ENCODE data around the gene GPR26. TPM values are rescaled to one million over a fixed set of nuclear protein-coding genes. Genes with fewer than 3 reads are reported as not detected.

GPR26 gene
- not detected in 2 replicates for total RNA-seq (2012; rRNA removed)
- polyA plus RNA-seq (2012; rRNA removed) = not detected in 2 replicates
- not detected in 2 replicates for polyA plus RNA-seq (2012; cell fraction: cytosol; rRNA removed)
- not detected in 2 replicates for polyA plus RNA-seq (2012; cell fraction: nucleus; rRNA removed; ENCODE audit: low replicate concordance)
- not detected for Bru-seq, nascent RNA
- not detected for BruChase-seq, experiment 1, labeled RNA remaining after a 6-hour chase
- not detected for BruChase-seq, experiment 2, labeled RNA remaining after a 2-hour chase
- long read RNA-seq = 0 reads

- H2AK9ac ChIP-seq (replicated peaks; ENCODE audit: low read depth, low read length, poor library complexity) = no peak within 1 kb of the TSS
- H3K4me2 ChIP-seq (ENCODE audit: low read depth, low read length) = no peak within 1 kb of the TSS
- no peak within 1 kb of the TSS for H3K56ac ChIP-seq (ENCODE audit: extremely low read depth, insufficient read depth, low read length)
- H3K27me3 ChIP-seq (ENCODE audit: control insufficient read depth, insufficient read depth, low read length) = no peaks in the 10 kb centered on the region
- POLR2A ChIA-PET (ENCODE audit: unreplicated experiment) = no interaction called here
- H4K5ac ChIP-seq (ENCODE audit: low read depth, low read length) = no peak within 1 kb of the TSS
- H2AK5ac ChIP-seq (ENCODE audit: low read depth, low read length) = no peak within 1 kb of the TSS
- no peak within 1 kb of the TSS for H3K4ac ChIP-seq (ENCODE audit: low read depth, low read length)
- H2BK20ac ChIP-seq (ENCODE audit: low read depth, low read length) = no peak within 1 kb of the TSS
- no peak within 1 kb of the TSS for H3K14ac ChIP-seq (replicated peaks; ENCODE audit: low read depth, low read length)
- intact Hi-C loops (cut with micrococcal nuclease) (no loop called here), in situ Hi-C loops (cut with MboI; ENCODE audit: low sequenced_read_pairs) (no loop called here), dilution Hi-C loops (cut with HindIII; ENCODE audit: low sequenced_read_pairs, unreplicated experiment) (no loop called here)
- H2BK5ac ChIP-seq (ENCODE audit: low read depth, low read length, poor library complexity, severe bottlenecking) = no peak within 1 kb of the TSS
- no peak within 1 kb of the TSS for H3K27ac ChIP-seq (ENCODE audit: insufficient read depth, low read length)
- H3K9ac ChIP-seq (ENCODE audit: low read depth, low read length) = no peak within 1 kb of the TSS
- no peak within 1 kb of the TSS for H2BK120ac ChIP-seq (ENCODE audit: low read depth, low read length)
- no peak within 1 kb of the TSS for H3K4me3 ChIP-seq (ENCODE audit: insufficient read depth, low read depth, low read length)
- no peak within 1 kb of the TSS for H3K18ac ChIP-seq (ENCODE audit: low read depth, low read length)
- H2AFZ ChIP-seq (replicated peaks; ENCODE audit: low read length, poor library complexity) = no peak within 1 kb of the TSS
- H4K91ac ChIP-seq (ENCODE audit: insufficient read depth, low read depth, low read length) = no peak within 1 kb of the TSS
- no peaks in the 10 kb centered on the region for H3K4me1 ChIP-seq (ENCODE audit: control insufficient read depth, insufficient read depth, low read length)
- no peaks in the 10 kb centered on the region for H3K36me3 ChIP-seq (ENCODE audit: control insufficient read depth, insufficient read depth, low read length)
- H3K23ac ChIP-seq (ENCODE audit: low read depth, low read length) = no peak within 1 kb of the TSS
- no peaks in the 10 kb centered on the region for H3K9me1 ChIP-seq (ENCODE audit: insufficient read depth, low read length)
- H4K20me1 ChIP-seq (ENCODE audit: insufficient read depth, low read length) = no peaks in the 10 kb centered on the region
- BruUV-seq (replicated peaks) = no TSS peak
- 31% methylated on average over 81 of the region's 101 CpGs; no CpG with 5 or more reads in 1 of the 2 experiments for WGBS, 2 experiments (ENCODE audit: extremely low coverage in 2 of 2, insufficient read length in 1 of 2)
- no peak within 1 kb of the TSS for H4K8ac ChIP-seq (ENCODE audit: low read depth in 2 of 2, low read length in 2 of 2)
- H3K9me3 ChIP-seq (ENCODE audit: control insufficient read depth, insufficient read depth, low read length) = peaks cover 43% of the 10 kb centered on the region
- CTCF ChIA-PET = no interaction called here
- no peaks in the 10 kb centered on the region for H3K79me1 ChIP-seq (ENCODE audit: low read depth in 1 of 2, low read length in 2 of 2)
- ATAC-seq (ENCODE audit: low read depth) = no peak
- DNase-seq = no peak
- no peak within 1 kb of the TSS for H2BK15ac ChIP-seq (ENCODE audit: low read depth, low read length)
- no peak for TF ChIP-seq POLR2A (IDR thresholded peaks at IDR 0.05; ENCODE audit: low read depth, low read length)
- TF ChIP-seq ELK1 (IDR thresholded peaks at IDR 0.05; ENCODE audit: borderline replicate concordance, low read depth, low read length) = no peak
- TF ChIP-seq CTCF (conservative IDR thresholded peaks at IDR 0.05; ENCODE audit: low read depth, low read length) = no peak
- TF ChIP-seq MAZ (IDR thresholded peaks at IDR 0.05; ENCODE audit: borderline replicate concordance, low read depth, low read length) = no peak
- TF ChIP-seq NFE2L2 (IDR thresholded peaks at IDR 0.05; ENCODE audit: low read depth, low read length) = no peak
- no peak for TF ChIP-seq MAFK (IDR thresholded peaks at IDR 0.05; ENCODE audit: low read depth, low read length)
- TF ChIP-seq RCOR1 (IDR thresholded peaks at IDR 0.05; ENCODE audit: insufficient replicate concordance, low read length) = no peak
- no peak for TF ChIP-seq USF2 (IDR thresholded peaks at IDR 0.05; ENCODE audit: low read depth, low read length)
- TF ChIP-seq BHLHE40 (IDR thresholded peaks at IDR 0.05; ENCODE audit: low read depth, low read length) = no peak
- TF ChIP-seq FOS (IDR thresholded peaks at IDR 0.05; ENCODE audit: low read depth, low read length) = no peak
- TF ChIP-seq CHD1 (IDR thresholded peaks at IDR 0.05; ENCODE audit: low read depth, low read length) = no peak
- no peak for TF ChIP-seq MXI1 (IDR thresholded peaks at IDR 0.05; ENCODE audit: borderline replicate concordance, low read depth, low read length)
- TF ChIP-seq SMC3 (IDR thresholded peaks at IDR 0.05; ENCODE audit: low read depth, low read length) = no peak
Observed at GRCh38 chr10:123666318-123667236, at the start of gene GPR26. TSS of gene GPR26 (plus strand) at chr10:123666355. CDS start at chr10:123666408, 53 bp downstream.

Measured in IMR-90 (cell line).